K562 (cell line): ENCODE results near the gene EFS. TPM values are rescaled to one million over a fixed set of nuclear protein-coding genes. Genes with fewer than 3 reads are reported as not detected.

Experiments
- ATAC-seq: fragments of 200-7000 bp; cut with Tn5 transposase; 3 replicates; pipeline ENCODE4 v1.9.1; 2020; ENCODE audit warnings: moderate library complexity
- BruUV-seq: library from RNA; stranded (reverse); fragments of 400-500 nt; replicated peaks from 2 replicates; lab custom pipeline; 2021; lab: Mats Ljungman, UMichigan
- CTCF ChIA-PET: fragments of 300-600 bp; formaldehyde crosslinking; extraction: SDS; loops from one replicate; lab custom pipeline; 2021; ENCODE audit warnings: low intra/inter-chr PET ratio; lab: Yijun Ruan, JAX
- POLR2A ChIA-PET: fragments of 300-600, 350-650 bp; sonication (Branson Sonifier 250); formaldehyde crosslinking; extraction: SDS; loops from one replicate; lab custom pipeline; 2021; ENCODE audit warnings: antibody characterized with exemption, inconsistent platforms; lab: Yijun Ruan, JAX
- DNase-seq, 4 experiments: peaks; one replicate each; pipeline versions ENCODE4 v3.0.0 to v3.0.0-alpha.2; 2011 to 2018; ENCODE audit warnings: low spot score in 3 of 4, mixed read lengths in 3 of 4; ENCODE audit errors: extremely low read depth in 1 of 4
- FAIRE-seq: peaks from 2 replicates; lab custom pipeline; 2011; peaks lifted over from hg19 to GRCh38; lab: Jason Lieb, UNC
- H2AFZ ChIP-seq: 2 replicates; pipeline ENCODE4 v1.6.0; 2011; ENCODE audit warnings: low read depth, low read length, control low read depth, inconsistent platforms
- H3K27ac ChIP-seq: fragments of 200-600 bp; 3 replicates; pipeline ENCODE4 v1.8.0; 2011; ENCODE audit warnings: low read depth, mild to moderate bottlenecking, control low read depth, inconsistent platforms, low read length, moderate library complexity, mixed read lengths; ENCODE audit errors: extremely low read depth
- H3K27me3 ChIP-seq, 2 experiments: fragments of 300-600 bp in 1 of 2; 2 replicates in 1 of 2; 3 replicates in 1 of 2; pipeline versions ENCODE4 v1.6.0 to v1.8.0; 2011; ENCODE audit warnings: inconsistent platforms in 2 of 2, low read length in 2 of 2, mild to moderate bottlenecking in 1 of 2, mixed read lengths in 1 of 2, moderate library complexity in 1 of 2; ENCODE audit not compliant: control insufficient read depth in 2 of 2, insufficient read depth in 2 of 2
- H3K36me3 ChIP-seq: fragments of 300-600 bp; 3 replicates; pipeline ENCODE4 v1.8.0; 2011; ENCODE audit warnings: mild to moderate bottlenecking, low read length, inconsistent platforms; ENCODE audit not compliant: control insufficient read depth, insufficient read depth
- H3K4me1 ChIP-seq, 2 experiments: fragments of 200-600 bp in 1 of 2; replicated peaks in 1 of 2; 2 replicates in 1 of 2; 3 replicates in 1 of 2; pipeline versions ENCODE4 v1.5.1 to v1.8.0; 2011; ENCODE audit warnings: inconsistent platforms in 2 of 2, low read length in 2 of 2, mild to moderate bottlenecking in 1 of 2, mixed read lengths in 1 of 2, moderate library complexity in 1 of 2; ENCODE audit not compliant: control insufficient read depth in 2 of 2, insufficient read depth in 2 of 2
- H3K4me2 ChIP-seq: 2 replicates; pipeline ENCODE4 v1.6.1; 2011; ENCODE audit warnings: low read length, control low read depth, inconsistent platforms, mixed read lengths; ENCODE audit not compliant: insufficient read depth
- H3K4me3 ChIP-seq: fragments of 200-600 bp; sonication (generic), shearing (Covaris generic); 2 replicates; pipeline ENCODE4 v1.5.1; 2016; ENCODE audit warnings: control low read depth, inconsistent platforms
- H3K79me2 ChIP-seq: fragments of 200-600 bp; 3 replicates; pipeline ENCODE4 v1.8.0; 2011; ENCODE audit warnings: low read length, inconsistent platforms; ENCODE audit not compliant: control insufficient read depth, insufficient read depth
- H3K9ac ChIP-seq, 2 experiments: 2 replicates each; pipeline versions ENCODE4 v1.6.0 to v1.6.1; 2011; ENCODE audit warnings: low read depth in 2 of 2, low read length in 2 of 2, control low read depth in 1 of 2, inconsistent platforms in 1 of 2, mild to moderate bottlenecking in 1 of 2, mixed read lengths in 1 of 2; ENCODE audit not compliant: insufficient read depth in 1 of 2
- H3K9me1 ChIP-seq: one replicate; pipeline ENCODE4 v1.6.0; 2011; ENCODE audit warnings: inconsistent platforms, mild to moderate bottlenecking, low read length, moderate library complexity; ENCODE audit not compliant: control insufficient read depth, insufficient read depth
- H3K9me3 ChIP-seq: replicated peaks from 2 replicates; pipeline ENCODE4 v1.5.1; 2011; ENCODE audit warnings: low read depth, low read length, inconsistent platforms; ENCODE audit not compliant: control insufficient read depth, insufficient read depth
- H4K20me1 ChIP-seq: replicated peaks from 2 replicates; pipeline ENCODE4 v1.6.1; 2011; ENCODE audit warnings: low read length, inconsistent platforms, mixed read lengths; ENCODE audit not compliant: control insufficient read depth, insufficient read depth
- HCFC1 ChIP-seq: IDR thresholded peaks from 2 replicates; pipeline ENCODE4 v1.6.1; 2012; ENCODE audit warnings: low read depth, low read length, improper control_type of control experiment
- LCOR ChIP-seq: sonication (generic); formaldehyde crosslinking; IDR thresholded peaks from 2 replicates; pipeline ENCODE4 v1.8.0; 2022; ENCODE audit warnings: mild to moderate bottlenecking, missing genetic modification reagents
- MEF2A ChIP-seq: IDR thresholded peaks from 2 replicates; pipeline ENCODE4 v1.6.1; 2011; ENCODE audit warnings: low read depth, mild to moderate bottlenecking, low read length, moderate library complexity; ENCODE audit not compliant: control insufficient read depth
- RB1 ChIP-seq: fragments of 450-650 bp; IDR thresholded peaks from 2 replicates; pipeline ENCODE4 v1.6.1; 2017; ENCODE audit warnings: low read depth, mild to moderate bottlenecking
- ZNF57 ChIP-seq: fragments of 450-650 bp; formaldehyde crosslinking; IDR thresholded peaks from 2 replicates; pipeline ENCODE4 v1.4.0; 2020; ENCODE audit warnings: mild to moderate bottlenecking, moderate library complexity
- WGBS: fragments of 100-300 bp; shearing (Covaris generic); methylation state at CpG from one replicate; pipeline ENCODE4 v1.1.6; 2016; ENCODE audit warnings: low coverage, mixed read lengths; ENCODE audit not compliant: insufficient coverage; ENCODE audit errors: missing lambda C conversion rate; 5-methylcytosine and 5-hydroxymethylcytosine counted together
- in situ Hi-C: fragments of 300-500 bp; cut with MboI; formaldehyde crosslinking; loops from 4 replicates; pipeline ENCODE4 v1.15.0; 2018; ENCODE audit warnings: inconsistent platforms, mixed read lengths
- intact Hi-C: fragments of 100-400 bp; cut with micrococcal nuclease; formaldehyde crosslinking; loops from 2 replicates; pipeline ENCODE4 v1.14.2; 2022
- polyA plus RNA-seq, 8 experiments: library from polyadenylated mRNA; depleted of rRNA in 4 of 8; stranded (reverse) in 5 of 8; unstranded in 3 of 8; fragments of >200 nt; fragmentation: Nextera tagmentation in 2 of 8; fragmentation: Illumina TruSeq in 1 of 8; extraction: Ambion mirVana in 2 of 8; extraction: Trizol in 1 of 8; gene quantifications; 2 replicates each; pipeline versions ENCODE4 v1.2.1 to v1.2.3, GENCODE V29; 2011 to 2014; ENCODE audit warnings: inconsistent platforms in 1 of 8, missing spikeins in 1 of 8
- total RNA-seq, 7 experiments: library from RNA; depleted of rRNA in 6 of 7; stranded (reverse); fragments of >200 nt in 6 of 7; fragmentation: Illumina TruSeq in 2 of 7; extraction: Trizol in 2 of 7; gene quantifications; 2 replicates each; pipeline versions ENCODE4 v1.2.1 to v1.2.3, GENCODE V29; 2011 to 2021; ENCODE audit warnings: low replicate concordance in 1 of 7
- TF ChIP-seq, protein P1 (sequence below): fragments of 450-650 bp; formaldehyde crosslinking; IDR thresholded peaks from 2 replicates; pipeline ENCODE4 v1.4.0; 2022; ENCODE audit warnings: missing genetic modification characterization
- TF ChIP-seq, protein P2 (sequence below), 2 experiments: fragments of 150-350 bp in 1 of 2; IDR thresholded peaks; 2 replicates each; pipeline ENCODE4 v1.6.1; 2012 to 2016; ENCODE audit warnings: low read depth in 2 of 2, low read length in 2 of 2, mild to moderate bottlenecking in 1 of 2, moderate library complexity in 1 of 2
- TF ChIP-seq, protein P3 (sequence below): fragments of 450-650 bp; IDR thresholded peaks from 2 replicates; pipeline ENCODE4 v1.6.1; 2016; ENCODE audit warnings: antibody characterized with exemption
- TF ChIP-seq, protein P4 (sequence below): fragments of 250-450 bp; sonication (Bioruptor Pico); IDR thresholded peaks from 2 replicates; pipeline ENCODE4 v1.9.0; 2021; ENCODE audit warnings: mild to moderate bottlenecking, inconsistent platforms

The EFS gene
- total and polyA plus RNA-seq, 9 of the 15 experiments (the other 6 are each of a cell fraction or from before 2014, with no cell fraction given), result 0.01 to 0.03 TPM; not detected in 7

DNA sequence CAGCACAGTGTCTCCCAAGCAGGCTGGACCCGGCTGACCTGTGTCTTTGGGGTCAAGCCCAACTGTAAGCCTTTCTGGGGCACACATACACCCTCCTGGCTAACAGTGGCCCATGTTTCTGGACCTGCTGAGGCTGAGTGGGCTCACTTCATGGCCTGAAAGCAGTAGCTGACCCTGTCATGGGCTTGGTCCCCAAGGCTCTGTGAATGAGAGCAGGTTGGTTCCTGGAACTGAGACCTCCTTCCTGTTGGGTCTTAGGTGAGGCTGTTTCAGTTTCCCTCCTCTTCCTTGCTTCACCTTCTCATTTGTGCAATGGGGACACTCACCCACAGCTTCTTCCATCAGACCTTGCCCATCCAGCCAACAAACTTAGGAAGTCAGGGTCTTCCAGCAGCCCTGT lies 6.9 kb upstream of the EFS start:
- in situ Hi-C loops, result no loop called here
- POLR2A ChIA-PET, result no interaction called here
- TF ChIP-seq RB1 (no peak), HCFC1 (no peak), ZNF57 (no peak), MEF2A (no peak), LCOR (CRISPR knock-in tag) (no peak)
- TF ChIP-seq, protein P1, sequence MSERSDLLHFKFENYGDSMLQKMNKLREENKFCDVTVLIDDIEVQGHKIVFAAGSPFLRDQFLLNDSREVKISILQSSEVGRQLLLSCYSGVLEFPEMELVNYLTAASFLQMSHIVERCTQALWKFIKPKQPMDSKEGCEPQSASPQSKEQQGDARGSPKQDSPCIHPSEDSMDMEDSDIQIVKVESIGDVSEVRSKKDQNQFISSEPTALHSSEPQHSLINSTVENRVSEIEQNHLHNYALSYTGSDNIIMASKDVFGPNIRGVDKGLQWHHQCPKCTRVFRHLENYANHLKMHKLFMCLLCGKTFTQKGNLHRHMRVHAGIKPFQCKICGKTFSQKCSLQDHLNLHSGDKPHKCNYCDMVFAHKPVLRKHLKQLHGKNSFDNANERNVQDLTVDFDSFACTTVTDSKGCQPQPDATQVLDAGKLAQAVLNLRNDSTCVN, result no peak
- TF ChIP-seq, protein P2, sequence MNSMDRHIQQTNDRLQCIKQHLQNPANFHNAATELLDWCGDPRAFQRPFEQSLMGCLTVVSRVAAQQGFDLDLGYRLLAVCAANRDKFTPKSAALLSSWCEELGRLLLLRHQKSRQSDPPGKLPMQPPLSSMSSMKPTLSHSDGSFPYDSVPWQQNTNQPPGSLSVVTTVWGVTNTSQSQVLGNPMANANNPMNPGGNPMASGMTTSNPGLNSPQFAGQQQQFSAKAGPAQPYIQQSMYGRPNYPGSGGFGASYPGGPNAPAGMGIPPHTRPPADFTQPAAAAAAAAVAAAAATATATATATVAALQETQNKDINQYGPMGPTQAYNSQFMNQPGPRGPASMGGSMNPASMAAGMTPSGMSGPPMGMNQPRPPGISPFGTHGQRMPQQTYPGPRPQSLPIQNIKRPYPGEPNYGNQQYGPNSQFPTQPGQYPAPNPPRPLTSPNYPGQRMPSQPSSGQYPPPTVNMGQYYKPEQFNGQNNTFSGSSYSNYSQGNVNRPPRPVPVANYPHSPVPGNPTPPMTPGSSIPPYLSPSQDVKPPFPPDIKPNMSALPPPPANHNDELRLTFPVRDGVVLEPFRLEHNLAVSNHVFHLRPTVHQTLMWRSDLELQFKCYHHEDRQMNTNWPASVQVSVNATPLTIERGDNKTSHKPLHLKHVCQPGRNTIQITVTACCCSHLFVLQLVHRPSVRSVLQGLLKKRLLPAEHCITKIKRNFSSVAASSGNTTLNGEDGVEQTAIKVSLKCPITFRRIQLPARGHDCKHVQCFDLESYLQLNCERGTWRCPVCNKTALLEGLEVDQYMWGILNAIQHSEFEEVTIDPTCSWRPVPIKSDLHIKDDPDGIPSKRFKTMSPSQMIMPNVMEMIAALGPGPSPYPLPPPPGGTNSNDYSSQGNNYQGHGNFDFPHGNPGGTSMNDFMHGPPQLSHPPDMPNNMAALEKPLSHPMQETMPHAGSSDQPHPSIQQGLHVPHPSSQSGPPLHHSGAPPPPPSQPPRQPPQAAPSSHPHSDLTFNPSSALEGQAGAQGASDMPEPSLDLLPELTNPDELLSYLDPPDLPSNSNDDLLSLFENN (IDR thresholded peaks at IDR 0.05; ENCODE audit: low read depth in 2 of 2, low read length in 2 of 2), result no peak
- TF ChIP-seq, protein P3, sequence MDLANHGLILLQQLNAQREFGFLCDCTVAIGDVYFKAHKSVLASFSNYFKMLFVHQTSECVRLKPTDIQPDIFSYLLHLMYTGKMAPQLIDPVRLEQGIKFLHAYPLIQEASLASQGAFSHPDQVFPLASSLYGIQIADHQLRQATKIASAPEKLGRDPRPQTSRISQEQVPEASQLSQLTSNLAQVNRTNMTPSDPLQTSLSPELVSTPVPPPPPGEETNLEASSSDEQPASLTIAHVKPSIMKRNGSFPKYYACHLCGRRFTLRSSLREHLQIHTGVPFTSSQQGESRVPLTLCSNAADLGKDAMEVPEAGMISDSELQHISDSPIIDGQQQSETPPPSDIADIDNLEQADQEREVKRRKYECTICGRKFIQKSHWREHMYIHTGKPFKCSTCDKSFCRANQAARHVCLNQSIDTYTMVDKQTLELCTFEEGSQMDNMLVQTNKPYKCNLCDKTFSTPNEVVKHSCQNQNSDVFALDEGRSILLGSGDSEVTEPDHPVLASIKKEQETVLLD, result no peak
- TF ChIP-seq, protein P4, sequence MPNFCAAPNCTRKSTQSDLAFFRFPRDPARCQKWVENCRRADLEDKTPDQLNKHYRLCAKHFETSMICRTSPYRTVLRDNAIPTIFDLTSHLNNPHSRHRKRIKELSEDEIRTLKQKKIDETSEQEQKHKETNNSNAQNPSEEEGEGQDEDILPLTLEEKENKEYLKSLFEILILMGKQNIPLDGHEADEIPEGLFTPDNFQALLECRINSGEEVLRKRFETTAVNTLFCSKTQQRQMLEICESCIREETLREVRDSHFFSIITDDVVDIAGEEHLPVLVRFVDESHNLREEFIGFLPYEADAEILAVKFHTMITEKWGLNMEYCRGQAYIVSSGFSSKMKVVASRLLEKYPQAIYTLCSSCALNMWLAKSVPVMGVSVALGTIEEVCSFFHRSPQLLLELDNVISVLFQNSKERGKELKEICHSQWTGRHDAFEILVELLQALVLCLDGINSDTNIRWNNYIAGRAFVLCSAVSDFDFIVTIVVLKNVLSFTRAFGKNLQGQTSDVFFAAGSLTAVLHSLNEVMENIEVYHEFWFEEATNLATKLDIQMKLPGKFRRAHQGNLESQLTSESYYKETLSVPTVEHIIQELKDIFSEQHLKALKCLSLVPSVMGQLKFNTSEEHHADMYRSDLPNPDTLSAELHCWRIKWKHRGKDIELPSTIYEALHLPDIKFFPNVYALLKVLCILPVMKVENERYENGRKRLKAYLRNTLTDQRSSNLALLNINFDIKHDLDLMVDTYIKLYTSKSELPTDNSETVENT (CRISPR knock-in tag), result no peak

More for the DNA sequence above, 6.9 kb upstream of the EFS start:
- Histone ChIP-seq H3K4me3 (no peak overlapping the region), H4K20me1 (no peaks in the 10 kb centered on the region; the same call in 1 of the 2 replicates), H3K9me3 (no peaks in the 10 kb centered on the region), H3K79me2 (no peaks in the 10 kb centered on the region), H3K4me2 (no peak overlapping the region), H3K36me3 (no peaks in the 10 kb centered on the region), H3K4me1 (peaks cover 0 to 5% of the 10 kb centered on the region in 2 experiments; a peak in 3 of 5 replicates), H3K9me1 (no peaks in the 10 kb centered on the region), H3K27me3 (peaks cover 4 to 24% of the 10 kb centered on the region in 2 experiments; a peak in 3 of 5 replicates), H3K9ac (no peak overlapping the region), H3K27ac (no peak overlapping the region), H2AFZ (no peak overlapping the region)
- DNase-seq, result no peak
- FAIRE-seq, result no peak
- CTCF ChIA-PET, result no interaction called here
- BruUV-seq, result no TSS peak
- WGBS, result 0% methylated on average over 1 of the region's 1 CpG
- intact Hi-C loops, result no loop called here
- no peak for ATAC-seq
